OCI-LY7 (cell line): ENCODE results near the gene TKT. TPM values are rescaled to one million over a fixed set of nuclear protein-coding genes. Genes with fewer than 3 reads are reported as not detected.

Experiments
- BruUV-seq: library from RNA; stranded (reverse); fragments of 400-500 nt; replicated peaks from 2 replicates; lab custom pipeline; 2021; lab: Mats Ljungman, UMichigan
- CTCF ChIA-PET: fragments of 300-600 bp; sonication (Branson Sonifier 250); formaldehyde crosslinking; loops from one replicate; lab custom pipeline; 2022; ENCODE audit warnings: antibody characterized with exemption; ENCODE audit not compliant: unreplicated experiment; lab: Charles Lee
- POLR2A ChIA-PET: fragments of 300-600 bp; sonication (Branson Sonifier 250); formaldehyde crosslinking; loops from one replicate; lab custom pipeline; 2022; ENCODE audit warnings: antibody characterized with exemption; lab: Charles Lee
- DNase-seq: peaks from one replicate; pipeline ENCODE4 v3.0.0-alpha.2; 2015; ENCODE audit warnings: low spot score
- H2AFZ ChIP-seq: fragments of 200-600 bp; sonication (generic), shearing (Covaris generic); 2 replicates; pipeline ENCODE4 v1.6.1; 2014; ENCODE audit warnings: mild to moderate bottlenecking, antibody characterized with exemption, low read length, moderate library complexity
- H3K27ac ChIP-seq: fragments of 200-600 bp; sonication (generic); 2 replicates; pipeline ENCODE4 v1.5.1; 2014; ENCODE audit warnings: mixed run types, low read depth, mild to moderate bottlenecking, moderate library complexity, low read length, inconsistent platforms; ENCODE audit not compliant: poor library complexity, severe bottlenecking
- H3K36me3 ChIP-seq: fragments of 200-600 bp; sonication (generic); 2 replicates; pipeline ENCODE4 v1.6.1; 2014; ENCODE audit warnings: mild to moderate bottlenecking, antibody characterized with exemption, low read length, moderate library complexity, mixed read lengths; ENCODE audit not compliant: insufficient read depth
- H3K4me1 ChIP-seq: fragments of 200-600 bp; sonication (generic); 2 replicates; pipeline ENCODE4 v1.5.1; 2014; ENCODE audit warnings: mild to moderate bottlenecking, low read length; ENCODE audit not compliant: insufficient read depth, poor library complexity, severe bottlenecking
- H3K4me2 ChIP-seq: fragments of 200-600 bp; sonication (generic); 2 replicates; pipeline ENCODE4 v1.6.1; 2014; ENCODE audit warnings: mild to moderate bottlenecking, low read length
- H3K4me3 ChIP-seq: fragments of 200-600 bp; sonication (generic); 2 replicates; pipeline ENCODE4 v1.5.1; 2014; ENCODE audit warnings: mild to moderate bottlenecking, low read depth, low read length; ENCODE audit not compliant: poor library complexity, severe bottlenecking
- H3K79me2 ChIP-seq: fragments of 200-600 bp; sonication (generic); 2 replicates; pipeline ENCODE4 v1.6.1; 2016; ENCODE audit warnings: low read depth, mild to moderate bottlenecking, low read length, moderate library complexity, mixed read lengths; ENCODE audit not compliant: insufficient read depth
- H3K9me2 ChIP-seq: fragments of 200-600 bp; sonication (generic); 2 replicates; pipeline ENCODE4 v1.6.1; 2016; ENCODE audit warnings: mild to moderate bottlenecking, low read length, mixed read lengths; ENCODE audit not compliant: insufficient read depth
- H3K9me3 ChIP-seq: fragments of 200-600 bp; sonication (generic); 2 replicates; pipeline ENCODE4 v1.6.1; 2014; ENCODE audit warnings: mild to moderate bottlenecking, mixed run types, low read length, mixed read lengths
- H4K20me1 ChIP-seq: fragments of 200-600 bp; sonication (generic); 2 replicates; pipeline ENCODE4 v1.6.1; 2014; ENCODE audit warnings: mild to moderate bottlenecking, antibody characterized with exemption, low read length, moderate library complexity, mixed read lengths; ENCODE audit not compliant: insufficient read depth
- EZH2phosphoT487 ChIP-seq: fragments of 200-600 bp; sonication (generic); IDR thresholded peaks from 2 replicates; pipeline ENCODE4 v1.6.1; 2018; ENCODE audit warnings: low read depth, borderline replicate concordance, mild to moderate bottlenecking, mixed run types, antibody characterized with exemption, low read length, moderate library complexity, mixed read lengths
- intact Hi-C: fragments of 100-400 bp; cut with micrococcal nuclease; formaldehyde crosslinking; loops from one replicate; pipeline ENCODE4 v1.10.0; 2022; ENCODE audit not compliant: unreplicated experiment
- total RNA-seq, 2 experiments: library from RNA; depleted of rRNA in 1 of 2; stranded (reverse); fragments of >200 nt in 1 of 2; shearing (Covaris generic) in 1 of 2; gene quantifications; 2 replicates each; pipeline ENCODE4 v1.2.3, GENCODE V29; 2014 to 2022
- TF ChIP-seq, protein P1 (sequence below): fragments of 200-600 bp; sonication (generic); conservative IDR thresholded peaks from 2 replicates; pipeline ENCODE4 v1.5.1; 2014; ENCODE audit warnings: mild to moderate bottlenecking, antibody characterized with exemption, low read length, moderate library complexity, mixed read lengths

TKT gene
- total RNA-seq, 2 experiments from 2014 or later: 325 to 386 TPM

DNA sequence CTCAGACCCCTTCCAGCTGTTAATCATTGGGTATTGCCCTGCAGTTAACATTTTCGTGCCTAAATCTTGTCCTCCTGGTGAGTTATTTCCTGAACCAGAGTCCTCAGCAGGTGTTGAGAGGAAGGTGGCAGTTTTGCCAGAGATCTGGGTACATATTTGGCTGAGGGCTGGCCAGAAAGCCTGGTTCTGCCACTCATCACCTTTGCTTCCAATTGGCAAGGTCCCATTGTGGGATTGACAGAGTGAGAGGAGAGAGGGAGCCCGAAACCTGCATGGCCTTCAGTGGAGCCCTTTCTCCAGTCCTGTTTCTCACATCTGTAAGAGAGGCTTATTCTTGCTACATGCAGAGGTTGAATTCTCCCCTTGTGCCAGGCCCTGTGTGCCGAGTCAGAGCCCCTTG lies 8.9 kb upstream of the TKT start:
- Histone ChIP-seq H3K27ac (no peak overlapping the region), H3K9me2 (no peaks in the 10 kb centered on the region), H3K4me1 (peaks cover 2% of the 10 kb centered on the region), H2AFZ (no peak overlapping the region), H3K4me3 (no peak overlapping the region), H3K79me2 (no peaks in the 10 kb centered on the region), H3K4me2 (no peak overlapping the region), H3K36me3 (no peaks in the 10 kb centered on the region), H4K20me1 (no peaks in the 10 kb centered on the region), H3K9me3 (no peaks in the 10 kb centered on the region)
- intact Hi-C loops: no loop called here
- ChIA-PET POLR2A (interaction anchor here (0.6 to 1.7 kb wide), 4 partner anchors 12 to 158 kb away, joined by 3 to 5 read pairs (median 4); no protein-coding TSS in a partner anchor), CTCF (interaction anchor here (0.7 kb wide), 1 partner anchor 7 kb away, joined by 3 read pairs; no protein-coding TSS in a partner anchor)
- no peak for DNase-seq
- no peak for TF ChIP-seq EZH2phosphoT487
- TF ChIP-seq, protein P1, sequence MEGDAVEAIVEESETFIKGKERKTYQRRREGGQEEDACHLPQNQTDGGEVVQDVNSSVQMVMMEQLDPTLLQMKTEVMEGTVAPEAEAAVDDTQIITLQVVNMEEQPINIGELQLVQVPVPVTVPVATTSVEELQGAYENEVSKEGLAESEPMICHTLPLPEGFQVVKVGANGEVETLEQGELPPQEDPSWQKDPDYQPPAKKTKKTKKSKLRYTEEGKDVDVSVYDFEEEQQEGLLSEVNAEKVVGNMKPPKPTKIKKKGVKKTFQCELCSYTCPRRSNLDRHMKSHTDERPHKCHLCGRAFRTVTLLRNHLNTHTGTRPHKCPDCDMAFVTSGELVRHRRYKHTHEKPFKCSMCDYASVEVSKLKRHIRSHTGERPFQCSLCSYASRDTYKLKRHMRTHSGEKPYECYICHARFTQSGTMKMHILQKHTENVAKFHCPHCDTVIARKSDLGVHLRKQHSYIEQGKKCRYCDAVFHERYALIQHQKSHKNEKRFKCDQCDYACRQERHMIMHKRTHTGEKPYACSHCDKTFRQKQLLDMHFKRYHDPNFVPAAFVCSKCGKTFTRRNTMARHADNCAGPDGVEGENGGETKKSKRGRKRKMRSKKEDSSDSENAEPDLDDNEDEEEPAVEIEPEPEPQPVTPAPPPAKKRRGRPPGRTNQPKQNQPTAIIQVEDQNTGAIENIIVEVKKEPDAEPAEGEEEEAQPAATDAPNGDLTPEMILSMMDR: no peak
- no TSS peak for BruUV-seq

DNA sequence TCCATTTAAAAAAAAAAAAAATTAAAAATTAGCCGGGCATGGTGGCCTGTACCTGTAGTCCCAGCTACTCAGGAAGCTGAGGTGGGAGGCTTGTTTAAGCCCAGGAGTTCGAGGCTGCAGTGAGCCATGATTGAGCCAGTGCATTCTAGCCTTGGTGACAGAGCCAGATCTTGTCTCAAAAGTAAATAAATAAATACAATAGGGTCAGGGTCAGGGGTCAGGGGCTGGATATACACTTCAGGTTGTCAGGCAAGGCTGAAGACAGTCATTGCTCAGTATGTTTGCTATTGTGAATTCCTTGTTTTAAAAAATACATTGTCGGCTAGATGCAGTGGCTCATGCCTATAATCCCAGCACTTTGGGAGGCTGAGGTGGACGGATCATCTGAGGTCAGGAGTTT lies 8.1 kb upstream of the TKT start:
- Histone ChIP-seq H3K27ac (no peak overlapping the region), H3K4me3 (no peak overlapping the region), H2AFZ (no peak overlapping the region), H3K9me3 (no peaks in the 10 kb centered on the region), H3K4me1 (no peaks in the 10 kb centered on the region), H3K4me2 (no peak overlapping the region), H3K36me3 (no peaks in the 10 kb centered on the region), H3K79me2 (no peaks in the 10 kb centered on the region), H3K9me2 (no peaks in the 10 kb centered on the region), H4K20me1 (no peaks in the 10 kb centered on the region)
- no TSS peak for BruUV-seq
- CTCF ChIA-PET: no interaction called here
- POLR2A ChIA-PET: no interaction called here
- intact Hi-C loops: no loop called here
- no peak for TF ChIP-seq EZH2phosphoT487
- TF ChIP-seq, protein P1: no peak
- no peak for DNase-seq

DNA sequence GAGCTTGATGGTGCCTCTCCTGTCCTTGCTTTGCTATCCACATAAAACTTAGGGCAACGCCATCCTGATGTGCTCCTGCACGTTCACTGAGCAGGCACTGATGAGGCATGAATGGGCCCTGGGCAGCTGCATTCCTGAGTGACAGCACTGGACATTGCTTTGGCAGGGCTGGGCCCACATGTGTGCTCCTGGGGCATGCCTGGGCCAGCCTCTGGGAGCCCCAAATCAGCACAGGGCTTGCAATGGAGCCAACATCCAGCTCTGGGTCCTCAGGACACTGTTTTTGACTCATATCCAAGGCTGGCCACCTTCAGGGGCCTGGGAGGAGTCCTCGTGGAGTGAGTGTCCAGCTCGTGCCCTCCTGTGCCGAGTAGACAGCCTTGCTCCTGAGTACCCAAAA lies 5.9 kb upstream of the TKT start:
- H3K9me2 ChIP-seq: no peaks in the 10 kb centered on the region
- TF ChIP-seq, protein P1: no peak
- no peak for TF ChIP-seq EZH2phosphoT487
- CTCF ChIA-PET: interaction anchor here (1.1 kb wide), 1 partner anchor 86 kb away, joined by 3 read pairs; the partner anchor contains the start of gene DCP1A
- H3K79me2 ChIP-seq: no peaks in the 10 kb centered on the region
- POLR2A ChIA-PET: interaction anchor here (0.7 to 1.4 kb wide), 3 partner anchors 10 to 151 kb away, joined by 3 to 7 read pairs (median 6); no protein-coding TSS in a partner anchor
- H3K4me1 ChIP-seq: no peaks in the 10 kb centered on the region
- no peaks in the 10 kb centered on the region for H3K36me3 ChIP-seq
- no TSS peak for BruUV-seq
- no peaks in the 10 kb centered on the region for H4K20me1 ChIP-seq
- no peak overlapping the region for H2AFZ ChIP-seq
- no peak overlapping the region for H3K27ac ChIP-seq
- no peak overlapping the region for H3K4me3 ChIP-seq
- no peaks in the 10 kb centered on the region for H3K9me3 ChIP-seq
- DNase-seq: no peak
- H3K4me2 ChIP-seq: no peak overlapping the region
- intact Hi-C loops: no loop called here
